K562 (cell line): Measurements from ENCODE around the gene RPL11. TPM values are rescaled to one million over a fixed set of nuclear protein-coding genes. Genes with fewer than 3 reads are reported as not detected.

ENCODE experiments used
- ATF1 ChIP-seq, 2 experiments: fragments of 450-650 bp in 1 of 2; IDR thresholded peaks; 2 replicates each; pipeline ENCODE4 v1.6.1; 2016; ENCODE audit warnings: missing compliant biosample characterization in 1 of 2, missing genetic modification characterization in 1 of 2
- BACH1 ChIP-seq: fragments of 200-800 bp; sonication (Bioruptor generic); IDR thresholded peaks from 2 replicates; pipeline ENCODE4 v1.6.1; 2016; ENCODE audit warnings: missing genetic modification characterization, missing compliant biosample characterization
- BHLHE40 ChIP-seq: IDR thresholded peaks from 2 replicates; pipeline ENCODE4 v1.6.1; 2011; ENCODE audit warnings: low read length, improper control_type of control experiment
- CXXC5 ChIP-seq: fragments of 250-450 bp; sonication (Bioruptor Pico); IDR thresholded peaks from 2 replicates; pipeline ENCODE4 v1.8.0; 2022; ENCODE audit warnings: inconsistent platforms, mild to moderate bottlenecking, moderate library complexity
- EGR1 ChIP-seq: fragments of 450-650 bp; conservative IDR thresholded peaks from 2 replicates; pipeline ENCODE4 v1.6.1; 2017; ENCODE audit warnings: mild to moderate bottlenecking
- FOXA1 ChIP-seq: fragments of 450-650 bp; IDR thresholded peaks from 2 replicates; pipeline ENCODE4 v1.6.1; 2016; ENCODE audit warnings: mild to moderate bottlenecking, borderline replicate concordance
- KDM5B ChIP-seq: fragments of 200-600 bp; sonication (generic); IDR thresholded peaks from 2 replicates; pipeline ENCODE4 v1.6.1; 2012; ENCODE audit warnings: low read depth, mild to moderate bottlenecking, moderate library complexity, low read length, control low read depth, inconsistent platforms; ENCODE audit not compliant: insufficient replicate concordance
- NCOR1 ChIP-seq: fragments of 450-650 bp; IDR thresholded peaks from 2 replicates; pipeline ENCODE4 v1.6.1; 2016; ENCODE audit warnings: mild to moderate bottlenecking, moderate library complexity
- PTBP1 ChIP-seq: fragments of 200-400 bp; formaldehyde crosslinking; IDR thresholded peaks from 2 replicates; pipeline ENCODE4 v1.6.1; 2017; ENCODE audit warnings: low read depth, low read length
- RBM22 ChIP-seq: fragments of 200-400 bp; formaldehyde crosslinking; IDR thresholded peaks from 2 replicates; pipeline ENCODE4 v1.6.1; 2018; ENCODE audit warnings: low read length, low read depth; ENCODE audit not compliant: poor library complexity, severe bottlenecking
- TCF3 ChIP-seq: sonication (generic); formaldehyde crosslinking; IDR thresholded peaks from 2 replicates; pipeline ENCODE4 v1.4.0; 2020; ENCODE audit warnings: mild to moderate bottlenecking, missing genetic modification reagents
- TEAD2 ChIP-seq: fragments of 450-650 bp; IDR thresholded peaks from 2 replicates; pipeline ENCODE4 v1.6.1; 2016; ENCODE audit warnings: missing genetic modification characterization, control low read depth, missing compliant biosample characterization
- ZBTB1 ChIP-seq: sonication (generic); formaldehyde crosslinking; IDR thresholded peaks from 2 replicates; pipeline ENCODE4 v1.8.1; 2023; ENCODE audit warnings: missing genetic modification reagents, low read depth, mild to moderate bottlenecking, borderline replicate concordance
- ZBTB7A ChIP-seq: IDR thresholded peaks from 2 replicates; pipeline ENCODE4 v1.6.1; 2011; ENCODE audit warnings: low read depth, mild to moderate bottlenecking, low read length, moderate library complexity, borderline replicate concordance; ENCODE audit not compliant: control insufficient read depth
- ZNF589 ChIP-seq: fragments of 200-800 bp; sonication (Bioruptor generic); IDR thresholded peaks from 2 replicates; pipeline ENCODE4 v1.6.1; 2016; ENCODE audit warnings: low read depth, missing genetic modification characterization, missing compliant biosample characterization
- polyA plus RNA-seq, 8 experiments: library from polyadenylated mRNA; depleted of rRNA in 4 of 8; stranded (reverse) in 5 of 8; unstranded in 3 of 8; fragments of >200 nt; fragmentation: Nextera tagmentation in 2 of 8; fragmentation: Illumina TruSeq in 1 of 8; extraction: Ambion mirVana in 2 of 8; extraction: Trizol in 1 of 8; gene quantifications; 2 replicates each; pipeline versions ENCODE4 v1.2.1 to v1.2.3, GENCODE V29; 2011 to 2014; ENCODE audit warnings: inconsistent platforms in 1 of 8, missing spikeins in 1 of 8
- total RNA-seq, 7 experiments: library from RNA; depleted of rRNA in 6 of 7; stranded (reverse); fragments of >200 nt in 6 of 7; fragmentation: Illumina TruSeq in 2 of 7; extraction: Trizol in 2 of 7; gene quantifications; 2 replicates each; pipeline versions ENCODE4 v1.2.1 to v1.2.3, GENCODE V29; 2011 to 2021; ENCODE audit warnings: low replicate concordance in 1 of 7
- TF ChIP-seq, protein P1 (sequence below): sonication (generic); formaldehyde crosslinking; IDR thresholded peaks from 2 replicates; pipeline ENCODE4 v1.8.1; 2023; ENCODE audit warnings: mild to moderate bottlenecking, missing genetic modification reagents

RPL11 gene
- total and polyA plus RNA-seq, 9 of the 15 experiments (the other 6 are each of a cell fraction or from before 2014, with no cell fraction given), result 1,781 to 4,526 (median 3,111) TPM

DNA sequence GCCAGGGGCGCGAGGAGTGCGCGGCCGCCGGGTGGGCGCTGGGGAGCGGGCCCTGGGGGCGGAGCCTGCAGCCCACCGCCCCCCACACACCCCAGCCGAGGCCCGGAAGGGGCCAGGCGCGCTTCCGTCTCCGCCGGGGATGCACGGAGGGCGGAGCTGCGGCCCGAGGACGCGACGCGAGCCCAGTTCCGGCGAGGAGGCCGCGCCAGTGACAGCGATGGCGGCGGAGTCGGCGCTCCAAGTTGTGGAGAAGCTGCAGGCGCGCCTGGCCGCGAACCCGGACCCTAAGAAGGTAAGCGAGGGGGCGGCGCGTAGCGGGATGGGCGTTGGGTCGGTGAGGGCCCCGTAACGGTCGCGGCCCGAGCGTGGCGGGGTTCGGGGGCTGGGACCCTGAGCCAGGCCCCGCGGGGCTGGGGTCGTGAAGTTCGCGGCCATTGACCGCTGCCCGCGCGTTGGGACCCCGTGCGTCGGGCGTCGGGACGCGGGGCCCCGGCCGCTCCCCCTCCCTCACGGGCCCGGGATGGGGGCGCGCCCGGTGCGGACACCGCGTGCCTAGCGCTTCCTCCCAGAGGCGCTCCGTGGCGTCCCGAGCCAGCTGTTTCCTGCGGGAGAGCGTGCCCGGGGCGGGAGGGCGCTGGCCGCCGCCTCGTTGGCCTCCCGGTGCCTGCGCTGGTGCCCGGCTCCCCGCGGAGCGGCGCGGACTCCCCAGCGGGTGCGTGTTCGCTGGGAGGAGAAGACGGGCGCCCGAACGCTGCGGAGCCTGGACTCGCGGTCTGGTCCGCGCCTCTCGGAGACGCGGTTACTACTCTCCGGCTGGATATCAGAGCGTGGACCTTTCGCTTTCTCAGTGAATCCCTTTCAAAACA lies 51.9 kb downstream of the RPL11 start, which contains the start of gene ELOA (continued):
- peak; percentile 7; the same call in 1 of the 2 replicates for TF ChIP-seq ATF1 (CRISPR knock-in tag; IDR thresholded peaks at IDR 0.05)
- TF ChIP-seq ATF1 (tag; IDR thresholded peaks at IDR 0.05), result peak; percentile 82
- TF ChIP-seq BACH1 (tag), result no peak
- TF ChIP-seq, protein P1, sequence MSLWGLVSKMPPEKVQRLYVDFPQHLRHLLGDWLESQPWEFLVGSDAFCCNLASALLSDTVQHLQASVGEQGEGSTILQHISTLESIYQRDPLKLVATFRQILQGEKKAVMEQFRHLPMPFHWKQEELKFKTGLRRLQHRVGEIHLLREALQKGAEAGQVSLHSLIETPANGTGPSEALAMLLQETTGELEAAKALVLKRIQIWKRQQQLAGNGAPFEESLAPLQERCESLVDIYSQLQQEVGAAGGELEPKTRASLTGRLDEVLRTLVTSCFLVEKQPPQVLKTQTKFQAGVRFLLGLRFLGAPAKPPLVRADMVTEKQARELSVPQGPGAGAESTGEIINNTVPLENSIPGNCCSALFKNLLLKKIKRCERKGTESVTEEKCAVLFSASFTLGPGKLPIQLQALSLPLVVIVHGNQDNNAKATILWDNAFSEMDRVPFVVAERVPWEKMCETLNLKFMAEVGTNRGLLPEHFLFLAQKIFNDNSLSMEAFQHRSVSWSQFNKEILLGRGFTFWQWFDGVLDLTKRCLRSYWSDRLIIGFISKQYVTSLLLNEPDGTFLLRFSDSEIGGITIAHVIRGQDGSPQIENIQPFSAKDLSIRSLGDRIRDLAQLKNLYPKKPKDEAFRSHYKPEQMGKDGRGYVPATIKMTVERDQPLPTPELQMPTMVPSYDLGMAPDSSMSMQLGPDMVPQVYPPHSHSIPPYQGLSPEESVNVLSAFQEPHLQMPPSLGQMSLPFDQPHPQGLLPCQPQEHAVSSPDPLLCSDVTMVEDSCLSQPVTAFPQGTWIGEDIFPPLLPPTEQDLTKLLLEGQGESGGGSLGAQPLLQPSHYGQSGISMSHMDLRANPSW (CRISPR knock-in tag), result no peak
- peak; percentile 94 for TF ChIP-seq KDM5B
- TF ChIP-seq EGR1, result peak; percentile 28; the same call in 1 of the 2 replicates
- no peak for TF ChIP-seq TEAD2 (tag)
- TF ChIP-seq BHLHE40, result peak; percentile 65
- TF ChIP-seq NCOR1, result 0 out of 2 replicates have a peak, but pooled peaks have one; percentile 4
- TF ChIP-seq ZBTB1 (CRISPR knock-in tag), result peak; percentile 36; the same call in 1 of the 2 replicates
- TF ChIP-seq CXXC5 (CRISPR knock-in tag), result peak; percentile 85
- 0 out of 2 replicates have a peak, but pooled peaks have one; percentile 1 for TF ChIP-seq ZNF589 (CRISPR knock-in tag)
- peak; percentile 31; the same call in 1 of the 2 replicates for TF ChIP-seq TCF3 (CRISPR knock-in tag)
- no peak for TF ChIP-seq FOXA1
- peak; percentile 77 for TF ChIP-seq RBM22
- no peak for TF ChIP-seq PTBP1
- TF ChIP-seq ZBTB7A, result peak; percentile 97
